ENCODE data around the gene PCNP.
A peak's percentile ranks its signal among the peaks of the same experiment; 100 is the strongest.
"Not testable (repeated sequence)": the region's sequence is repeated elsewhere in the genome, so short reads cannot be mapped to it uniquely, and the experiment has no call there.

Gene PCNP, protein sequence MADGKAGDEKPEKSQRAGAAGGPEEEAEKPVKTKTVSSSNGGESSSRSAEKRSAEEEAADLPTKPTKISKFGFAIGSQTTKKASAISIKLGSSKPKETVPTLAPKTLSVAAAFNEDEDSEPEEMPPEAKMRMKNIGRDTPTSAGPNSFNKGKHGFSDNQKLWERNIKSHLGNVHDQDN

DNA sequence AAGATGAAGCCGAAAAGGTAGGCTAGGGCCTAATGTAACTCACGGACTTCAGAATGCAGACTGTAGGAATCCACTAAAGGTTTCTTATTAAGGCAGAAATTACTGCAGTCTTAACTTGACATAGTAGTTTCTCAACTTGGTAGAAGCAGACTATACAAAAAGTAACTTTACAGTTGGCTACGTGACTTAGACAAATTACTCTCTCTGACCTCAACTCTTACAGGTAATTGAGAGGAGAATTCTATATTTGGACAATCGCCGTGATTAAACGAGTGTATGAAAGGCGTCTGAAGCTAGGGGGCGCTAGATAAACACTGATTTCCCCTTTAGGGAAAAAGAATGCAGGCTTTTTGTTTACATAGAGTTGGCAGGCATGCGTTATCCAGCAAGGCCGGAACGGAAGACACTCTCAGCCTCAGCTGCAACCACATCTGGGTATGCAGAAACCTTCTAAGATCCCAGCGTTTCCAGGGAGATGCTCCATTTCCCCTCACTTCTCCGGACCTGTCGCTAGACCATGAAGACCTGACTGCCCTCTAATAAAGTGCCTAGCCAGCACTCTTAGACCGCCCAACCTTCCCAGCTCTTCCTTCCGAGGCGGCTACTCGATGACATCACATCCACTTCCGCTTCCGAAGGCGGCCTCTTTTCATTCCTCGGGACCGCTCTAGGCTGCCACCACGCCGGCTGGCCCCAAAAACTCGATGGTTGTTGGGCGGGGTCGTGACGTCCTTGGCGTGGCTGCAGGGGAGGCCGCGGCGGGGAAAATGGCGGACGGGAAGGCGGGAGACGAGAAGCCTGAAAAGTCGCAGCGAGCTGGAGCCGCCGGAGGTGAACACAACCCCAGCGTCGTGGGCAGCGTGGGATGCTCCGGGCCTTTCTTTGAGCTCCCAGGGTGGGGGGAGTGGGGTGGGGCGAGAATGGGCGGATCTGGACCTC is at the start of gene PCNP:
TSS of gene PCNP (plus strand) at position 732 of the 939 bp plus-strand sequence. CDS start at position 768, 36 bp downstream.
- peak; percentile 100 for DNase-seq

DNA sequence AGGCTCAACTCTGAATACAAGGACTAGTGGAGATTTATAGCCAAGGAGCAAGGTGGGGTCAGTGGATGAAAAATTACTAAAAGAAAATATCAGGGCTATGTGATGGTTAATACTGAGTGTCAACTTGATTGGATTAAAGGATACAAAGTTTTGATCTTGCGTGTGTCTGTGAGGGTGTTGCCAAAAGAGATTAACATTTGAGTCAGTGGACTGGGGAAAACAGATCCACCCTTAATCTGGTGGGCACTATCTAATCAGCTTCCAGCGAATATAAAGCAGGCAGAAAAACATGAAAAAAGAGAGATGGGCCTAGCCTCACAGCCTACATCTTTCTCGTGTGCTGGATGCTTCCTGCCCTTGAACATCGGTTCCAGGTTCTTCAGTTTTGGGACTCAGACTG is 46.5 kb upstream of the PCNP start:
- DNase-seq = no peak

DNA sequence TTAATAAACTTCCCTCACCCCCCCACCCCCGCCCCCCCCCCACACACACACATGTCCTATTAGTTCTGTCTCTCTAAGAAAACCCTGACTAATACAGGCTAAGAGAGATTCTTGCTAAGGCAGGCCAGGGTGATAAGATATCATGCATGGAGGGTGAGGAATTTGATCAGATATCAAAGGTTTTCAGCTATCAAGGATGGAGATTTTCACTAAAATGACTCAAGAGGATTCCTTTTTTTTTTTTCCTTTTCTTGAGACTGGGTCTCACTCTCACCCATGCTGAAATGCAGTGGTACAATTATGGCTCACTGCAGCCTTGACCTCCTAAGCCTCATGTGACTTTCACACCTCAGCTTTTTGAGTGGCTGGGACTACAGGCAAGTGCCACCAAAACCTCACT is 46.1 kb upstream of the PCNP start:
- DNase-seq = no peak

DNA sequence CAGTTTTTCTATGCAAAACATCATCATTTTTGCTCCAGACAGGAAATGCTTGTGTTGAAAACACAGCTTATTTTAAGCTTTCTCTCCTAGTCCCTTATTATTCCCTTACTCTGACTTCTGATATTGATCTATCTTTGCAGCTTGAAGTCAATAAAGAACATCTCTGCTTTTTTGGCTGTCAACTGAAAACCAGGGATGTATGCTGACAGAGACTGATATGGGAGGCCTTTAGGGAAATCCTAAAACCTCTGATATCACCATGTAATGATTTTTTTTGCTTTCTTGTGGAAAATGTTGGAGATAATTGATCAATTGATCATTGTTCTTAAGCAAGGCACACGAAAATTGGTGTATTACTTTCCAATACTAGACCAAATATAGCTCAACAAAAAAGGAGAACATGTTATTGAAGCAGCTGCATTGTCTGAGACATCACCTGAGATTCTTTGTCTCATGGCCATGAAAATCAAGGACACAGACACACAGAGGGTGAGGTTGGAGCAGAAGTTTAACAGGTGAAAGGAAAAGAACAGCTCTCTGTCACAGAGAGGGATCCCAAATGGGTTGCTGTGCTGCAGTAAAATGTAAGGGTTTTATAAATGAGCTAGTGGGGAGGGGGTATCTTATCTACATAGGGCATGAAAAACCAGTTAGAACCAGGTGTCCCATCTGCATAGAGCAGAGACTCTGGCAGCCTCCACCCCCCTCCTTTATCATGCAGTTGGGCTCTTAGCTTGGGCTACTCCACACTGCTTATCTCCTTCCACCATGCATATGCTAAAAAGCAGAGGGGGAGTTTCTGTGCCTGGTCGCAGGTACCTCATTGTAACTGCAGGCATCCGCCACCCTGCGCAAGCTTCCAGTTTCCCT is 43.9 kb upstream of the PCNP start:
- DNase-seq = no peak

DNA sequence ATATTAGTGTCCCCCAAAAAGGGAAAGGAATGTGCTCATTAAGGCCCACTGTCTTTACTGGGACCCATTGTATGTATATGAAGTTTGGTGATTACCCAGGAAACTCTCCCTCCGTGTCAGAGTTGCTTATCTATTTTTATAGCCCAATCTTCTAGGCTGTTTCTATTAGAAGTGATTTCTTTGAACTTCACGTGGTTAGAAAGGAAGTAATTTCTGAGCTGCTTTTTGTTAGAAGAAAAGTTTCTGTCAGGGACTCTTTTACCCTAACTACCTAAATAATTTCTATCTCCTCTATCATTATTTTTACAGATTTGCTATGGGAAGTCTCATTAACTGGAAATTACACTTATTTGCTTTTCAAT is 43.3 kb upstream of the PCNP start:
- DNase-seq = no peak

DNA sequence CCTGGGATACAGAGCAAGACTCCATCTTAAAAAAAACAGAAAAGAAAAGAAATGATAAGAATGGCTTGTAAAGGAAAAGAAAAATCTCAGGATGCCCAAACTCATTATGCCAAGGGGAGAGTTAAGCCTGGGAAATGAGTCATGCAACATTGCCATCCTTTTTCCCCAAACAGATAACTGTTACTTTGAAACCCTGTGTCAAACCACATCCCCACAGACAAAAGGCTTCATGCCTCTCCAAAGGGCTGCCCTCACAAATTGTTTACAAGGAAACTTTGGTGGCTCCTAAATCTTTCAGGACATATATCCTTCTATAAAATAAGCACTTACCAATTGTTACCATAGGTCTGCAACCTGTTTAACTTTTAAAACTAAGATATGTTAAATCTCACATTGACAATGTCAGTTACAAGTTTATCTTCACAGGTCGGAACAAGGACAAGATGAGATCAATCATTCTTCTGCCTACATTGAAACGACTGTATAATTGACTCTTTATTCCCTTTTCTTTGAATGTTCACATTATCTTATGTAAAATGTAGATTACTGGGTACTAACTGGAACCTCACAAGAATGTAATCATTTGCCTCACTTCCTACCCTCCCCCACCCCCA is 42.4 kb upstream of the PCNP start:
- DNase-seq = no peak

DNA sequence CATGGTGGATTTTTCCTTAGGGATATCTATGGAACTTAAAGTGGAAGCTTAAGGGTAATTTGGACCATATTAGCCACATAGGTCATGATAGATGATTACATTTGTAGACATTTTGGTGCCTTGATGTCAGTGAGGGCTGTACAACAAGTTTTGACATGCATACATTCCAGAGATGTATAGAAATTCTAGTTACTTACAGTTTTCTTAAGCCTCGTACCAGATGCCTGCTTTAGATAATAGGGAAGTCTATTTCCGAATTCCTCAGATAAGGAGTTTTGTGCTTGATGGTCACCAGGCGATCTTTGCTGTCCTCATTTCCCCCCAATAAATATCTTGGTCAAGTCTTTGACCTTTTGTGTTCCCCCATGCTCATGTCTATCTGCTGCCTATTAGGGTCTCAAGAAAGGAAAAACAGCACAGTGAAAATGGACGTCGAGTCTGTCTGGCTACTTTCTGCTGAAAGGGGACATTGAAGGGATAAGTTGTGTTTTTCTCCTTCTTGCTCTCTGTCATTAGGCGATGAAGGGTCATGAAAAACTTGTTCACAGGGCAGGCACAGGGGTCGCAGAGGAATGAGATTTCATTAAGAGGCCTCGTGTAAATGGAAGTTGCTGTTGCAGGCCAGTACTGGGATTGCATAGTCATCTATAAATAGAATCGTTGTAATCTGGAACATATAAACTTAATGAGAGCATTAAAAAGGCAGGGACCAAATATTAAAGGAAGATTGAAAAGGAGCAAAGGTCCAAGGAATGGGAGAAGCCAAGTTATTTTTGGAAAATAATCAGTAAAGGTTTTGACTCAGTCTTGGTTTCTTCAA is 41.0 kb upstream of the PCNP start:
- DNase-seq = no peak

DNA sequence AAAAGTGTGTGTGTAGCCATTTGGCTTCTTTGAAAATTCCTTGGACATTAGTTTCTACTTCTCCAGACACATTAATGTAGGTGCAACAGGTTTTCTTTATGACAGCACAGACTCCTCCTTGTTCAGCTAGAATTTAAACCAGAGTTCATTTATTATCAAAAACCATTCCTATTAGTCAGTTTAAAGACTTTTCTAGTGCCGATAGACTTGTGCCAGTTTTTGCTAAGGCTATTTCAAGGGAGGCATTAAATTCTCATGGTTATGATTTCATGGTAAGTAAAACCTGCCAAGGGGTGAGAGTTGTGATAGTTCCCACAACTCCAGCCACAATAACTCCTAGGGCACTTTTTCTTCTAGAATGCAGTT is 40.4 kb upstream of the PCNP start:
- DNase-seq = no peak

DNA sequence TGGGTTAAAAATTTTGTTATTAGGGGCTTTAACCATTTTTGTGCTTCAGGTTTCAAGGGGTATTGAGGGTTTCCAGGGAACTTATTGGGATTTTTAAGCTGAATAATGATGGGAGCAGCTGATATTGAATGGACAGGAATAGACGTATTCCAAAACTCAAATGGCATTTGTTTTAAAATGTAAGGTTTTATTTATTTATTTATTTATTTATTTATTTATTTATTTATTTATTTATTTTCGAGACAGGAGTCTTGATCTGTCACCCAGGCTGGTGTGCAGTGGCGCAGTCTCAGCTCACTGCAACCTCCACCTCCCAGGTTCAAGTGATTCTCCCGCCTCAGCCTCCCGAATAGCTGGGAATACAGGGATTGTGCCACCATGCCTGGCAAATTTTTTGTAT is 38.8 kb upstream of the PCNP start:
- DNase-seq = no peak

DNA sequence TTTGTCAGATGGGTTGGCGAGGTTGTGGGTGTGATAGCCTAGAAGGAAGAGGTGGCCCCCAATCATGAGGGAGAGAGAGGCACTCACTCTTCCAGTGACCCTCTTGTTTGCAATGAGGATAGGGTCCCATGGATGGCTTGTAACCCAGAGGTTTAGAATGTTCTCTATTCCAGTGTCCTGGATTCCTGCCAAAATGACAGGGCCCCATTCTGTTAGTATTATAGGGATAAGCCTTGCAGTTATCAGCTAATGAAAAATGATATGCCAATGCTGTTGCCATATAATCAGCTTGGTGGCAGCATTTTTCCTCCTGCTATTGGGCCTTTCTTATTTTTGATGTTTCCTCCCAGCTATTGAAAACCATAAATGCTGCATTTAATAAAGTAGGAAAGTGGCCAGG is 37.7 kb upstream of the PCNP start:
- DNase-seq = no peak

DNA sequence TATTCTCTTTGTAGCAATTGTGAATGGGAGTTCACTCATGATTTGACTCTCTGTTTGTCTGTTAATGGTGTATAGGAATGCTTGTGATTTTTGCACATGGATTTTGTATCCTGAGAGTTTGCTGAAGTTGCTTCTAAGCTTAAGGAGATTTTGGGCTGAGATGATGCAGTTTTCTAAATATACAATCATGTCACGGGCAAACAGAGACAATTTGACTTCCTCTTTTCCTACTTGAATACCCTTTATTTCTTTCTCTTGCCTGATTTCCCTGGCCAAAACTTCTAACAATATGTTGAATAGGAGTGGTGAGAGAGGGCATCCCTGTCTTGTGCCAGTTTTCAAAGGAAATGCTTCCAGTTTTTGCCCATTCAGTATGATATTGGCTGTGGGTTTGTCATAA is 37.0 kb upstream of the PCNP start:
- DNase-seq = not testable (repeated sequence)

DNA sequence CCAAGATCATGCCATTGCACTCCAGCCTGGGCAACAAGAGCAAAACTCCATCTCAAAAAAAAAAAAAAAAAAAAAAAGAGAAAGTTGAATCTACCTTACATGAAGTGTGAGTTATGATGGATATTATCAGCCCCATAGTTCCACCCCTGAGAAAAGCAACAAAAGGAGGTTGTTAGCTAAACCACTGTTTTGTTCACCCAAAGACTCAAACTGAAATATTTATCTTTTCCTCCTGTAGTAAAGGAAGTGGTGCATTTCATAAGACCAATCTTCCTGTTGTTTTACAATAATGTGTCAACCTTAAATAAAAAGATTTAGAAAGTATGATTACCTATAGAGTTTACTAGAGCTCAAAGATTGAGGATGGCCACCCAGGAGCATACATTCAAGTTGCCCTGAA is 31.0 kb upstream of the PCNP start:
- DNase-seq = no peak

DNA sequence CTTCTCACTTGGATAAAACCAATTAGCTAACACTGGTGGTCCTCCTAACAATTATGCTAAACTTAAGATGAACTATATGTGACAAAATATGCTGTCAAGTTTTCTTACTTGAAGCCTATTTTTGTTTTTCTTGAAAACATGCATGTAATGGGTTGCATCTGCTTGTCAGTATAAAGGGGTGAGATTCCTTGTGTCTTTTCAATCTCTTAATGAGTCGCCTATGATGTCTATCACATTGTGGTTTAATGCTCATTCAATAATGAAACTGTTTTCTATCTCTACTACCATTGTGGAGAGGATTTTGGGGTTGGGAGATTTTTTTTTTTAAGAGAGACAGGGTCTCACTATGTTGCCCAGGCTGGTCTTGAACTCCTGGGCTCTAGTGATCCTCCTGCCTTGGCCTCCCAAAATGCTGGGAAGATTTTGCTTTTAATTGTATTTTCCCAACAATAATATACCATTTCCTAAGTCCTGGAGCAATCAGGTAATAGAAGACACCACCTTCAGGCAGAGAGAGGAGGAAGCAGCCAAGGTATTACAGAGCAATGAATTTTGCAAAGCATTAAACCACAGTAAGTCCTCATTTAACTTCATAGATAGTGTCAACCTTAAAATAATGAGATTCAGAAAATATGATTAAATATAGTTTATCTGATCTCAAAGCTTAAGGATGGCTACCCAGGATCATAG is 29.7 kb upstream of the PCNP start:
- no peak for DNase-seq

DNA sequence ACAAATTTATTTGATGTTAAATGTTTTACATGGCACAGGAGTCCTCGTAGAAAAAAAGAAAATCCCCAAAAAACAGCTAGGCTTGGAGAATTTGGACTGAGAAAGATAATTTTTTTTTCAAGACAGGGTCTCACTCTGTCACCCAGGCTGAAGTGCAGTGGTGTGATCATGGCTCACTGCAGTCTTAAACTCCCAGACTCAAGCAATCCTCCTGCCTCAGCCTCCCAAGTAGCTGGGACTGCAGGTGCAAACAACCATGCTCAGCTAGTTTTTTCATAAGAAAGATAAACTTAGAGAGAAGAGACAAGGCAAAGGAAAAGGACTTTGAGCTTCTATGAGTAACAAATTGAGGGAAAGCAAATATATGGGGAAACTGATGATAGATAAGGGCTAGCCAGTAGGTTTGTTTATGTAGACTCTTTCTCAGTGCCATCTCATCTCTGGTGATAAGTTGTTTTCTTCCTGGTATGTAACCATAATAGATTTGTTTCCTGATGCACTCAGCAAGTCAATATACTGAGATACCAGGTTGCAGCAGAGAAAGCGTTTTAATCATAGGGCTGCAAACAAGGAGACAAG is 25.4 kb upstream of the PCNP start:
- DNase-seq = no peak

DNA sequence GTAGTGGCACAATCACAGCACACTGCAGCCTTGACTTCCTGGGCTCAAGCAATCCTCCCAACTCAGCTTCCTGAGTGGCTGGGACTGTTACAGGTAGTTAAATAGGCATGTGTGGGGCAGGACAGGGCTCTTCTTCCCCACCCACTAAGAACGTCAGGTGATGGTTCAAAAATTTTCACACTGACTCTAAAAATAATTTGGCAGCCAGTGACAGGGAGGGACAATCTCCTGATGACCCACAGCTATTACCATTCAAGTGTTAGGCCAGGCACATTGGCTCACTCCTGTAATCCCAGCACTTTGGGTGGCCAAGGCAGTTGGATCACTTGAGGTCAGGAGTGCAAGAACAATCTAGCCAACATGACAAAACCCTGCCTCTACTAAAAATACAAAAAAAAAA is 24.5 kb upstream of the PCNP start:
- no peak for DNase-seq

DNA sequence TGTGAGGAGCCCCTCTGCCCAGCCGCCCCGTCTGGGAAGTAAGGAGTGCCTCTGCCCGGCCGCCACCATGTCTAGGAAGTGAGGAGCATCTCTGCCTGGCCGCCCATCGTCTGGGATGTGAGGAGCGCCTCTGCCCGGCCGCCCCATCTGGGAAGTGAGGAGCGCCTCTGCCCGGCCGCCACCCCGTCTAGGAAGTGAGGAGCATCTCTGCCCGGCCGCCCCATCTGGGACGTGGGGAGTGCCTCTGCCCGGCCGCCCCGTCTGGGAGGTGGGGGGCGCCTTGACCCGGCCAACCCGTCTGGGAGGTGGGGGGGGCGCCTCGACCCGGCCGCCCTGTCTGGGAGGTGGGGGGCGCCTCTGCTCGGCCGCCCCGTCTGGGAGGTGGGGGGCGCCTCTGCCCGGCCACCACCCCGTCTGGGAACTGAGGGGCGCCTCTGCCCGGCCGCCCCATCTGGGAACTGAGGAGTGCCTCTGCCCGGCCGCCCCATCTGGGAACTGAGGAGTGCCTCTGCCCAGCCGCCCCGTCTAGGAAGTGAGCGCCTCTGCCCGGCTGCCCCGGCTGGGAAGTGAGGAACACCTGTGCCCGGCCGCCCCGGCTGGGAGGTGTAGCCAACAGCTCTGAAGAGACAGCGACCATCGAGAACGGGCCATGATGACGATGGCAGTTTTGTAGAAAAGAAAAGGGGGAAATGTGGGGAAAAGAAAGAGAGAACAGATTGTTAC is 22.5 kb upstream of the PCNP start:
- DNase-seq = not testable (repeated sequence)

DNA sequence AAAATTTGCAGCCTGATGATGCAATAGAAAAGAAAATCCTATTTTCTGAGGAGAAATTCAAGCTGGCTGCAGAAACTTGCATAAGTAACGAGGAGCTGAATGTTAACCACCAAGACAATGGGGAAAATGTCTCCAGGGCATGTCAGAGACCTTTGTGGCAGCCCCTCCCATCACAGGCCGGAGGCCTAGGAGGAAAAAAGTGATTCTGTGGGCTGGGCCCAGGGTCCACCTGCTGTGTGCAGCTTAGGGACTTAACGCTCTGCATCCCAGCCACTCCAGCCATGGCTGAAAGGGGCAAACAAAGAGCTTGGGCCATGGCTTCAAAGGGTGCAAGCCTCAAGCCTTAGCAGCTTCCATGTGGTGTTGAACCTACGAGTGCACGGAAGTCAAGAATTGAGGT is 20.6 kb upstream of the PCNP start:
- not testable (repeated sequence) for DNase-seq

DNA sequence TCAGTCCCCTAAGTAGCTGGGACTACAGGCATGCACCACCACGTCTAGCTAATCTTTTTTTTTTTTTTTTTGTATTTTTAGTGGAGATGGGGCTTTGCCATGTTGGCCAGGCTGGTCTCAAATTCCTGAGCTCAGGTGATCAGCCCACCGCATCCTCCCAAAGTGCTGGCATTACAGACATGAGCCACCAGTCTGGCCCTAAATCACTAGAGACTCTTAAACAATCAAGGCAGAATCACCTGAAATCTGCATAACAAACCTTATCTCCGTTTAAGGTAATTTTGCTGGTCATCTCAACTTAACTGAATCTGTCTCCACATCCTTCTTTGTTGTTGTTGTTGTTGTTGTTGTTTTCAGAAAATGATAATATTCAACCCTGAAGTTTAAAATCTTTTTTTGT is 17.9 kb upstream of the PCNP start:
- no peak for DNase-seq

DNA sequence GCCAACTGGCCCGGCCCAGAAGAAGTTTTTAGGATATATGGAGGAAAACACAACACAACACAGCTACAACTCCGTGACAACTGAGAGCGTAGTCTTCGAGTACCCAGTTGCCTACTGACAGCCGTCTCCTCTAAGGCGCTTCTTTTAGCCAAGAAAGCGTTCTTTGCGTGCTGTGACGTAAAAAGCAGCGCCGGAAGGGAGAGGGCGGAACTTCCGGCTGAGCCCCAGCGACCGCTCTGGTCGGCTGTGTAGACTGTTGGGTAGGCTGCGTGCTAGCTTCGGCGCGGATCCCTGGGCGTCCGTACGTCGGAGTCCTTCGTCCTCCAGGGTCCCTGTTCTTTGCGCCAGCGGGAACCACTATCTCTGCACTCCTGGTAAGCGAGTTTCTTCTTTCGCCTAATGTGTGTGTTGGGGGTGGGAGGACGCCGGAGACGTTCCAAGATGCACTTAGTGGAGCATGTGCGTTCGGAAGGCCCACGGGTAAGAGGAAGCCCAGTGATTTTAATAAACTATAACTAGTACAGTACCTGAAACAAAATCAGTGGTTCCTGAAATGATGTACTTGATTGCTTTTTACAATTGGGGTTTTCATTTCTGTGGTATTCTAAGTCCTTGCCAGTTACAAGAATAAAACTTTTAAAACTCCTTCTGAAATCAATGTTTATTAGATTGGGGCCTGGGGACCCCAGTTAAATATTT is 12.2 kb upstream of the PCNP start, which contains the start of gene TRMT10C:
TSS of gene TRMT10C (plus strand) at position 239 of the 699 bp plus-strand sequence. CDS start 2,914 bp downstream, outside the sequence.
- DNase-seq = peak; percentile 95
